Ishikawa (cell line): Measurements from ENCODE around the gene FAM120B.

Experiments used
- CEBPB ChIP-seq: IDR thresholded peaks from 2 replicates; pipeline ENCODE4 v1.6.1; 2012
- CREB1 ChIP-seq: IDR thresholded peaks from 2 replicates; pipeline ENCODE4 v1.6.1; 2012; ENCODE audit warnings: low read depth
- EGR1 ChIP-seq: IDR thresholded peaks from 2 replicates; pipeline ENCODE4 v1.6.1; 2012
- EP300 ChIP-seq: IDR thresholded peaks from 2 replicates; pipeline ENCODE4 v1.6.1; 2012; ENCODE audit warnings: borderline replicate concordance
- FOXM1 ChIP-seq: IDR thresholded peaks from 2 replicates; pipeline ENCODE4 v1.6.1; 2012; ENCODE audit warnings: low read depth, borderline replicate concordance
- MAX ChIP-seq: IDR thresholded peaks from 2 replicates; pipeline ENCODE4 v1.6.1; 2012
- RAD21 ChIP-seq: IDR thresholded peaks from 2 replicates; pipeline ENCODE4 v1.6.1; 2012; ENCODE audit warnings: low read depth
- REST ChIP-seq: IDR thresholded peaks from 2 replicates; pipeline ENCODE4 v1.6.1; 2012; ENCODE audit warnings: low read depth, mild to moderate bottlenecking
- TAF1 ChIP-seq: IDR thresholded peaks from 2 replicates; pipeline ENCODE4 v1.6.1; 2012; ENCODE audit warnings: low read depth, mild to moderate bottlenecking
- TCF12 ChIP-seq: IDR thresholded peaks from 2 replicates; pipeline ENCODE4 v1.6.1; 2012; ENCODE audit warnings: low read depth
- TEAD4 ChIP-seq: IDR thresholded peaks from 2 replicates; pipeline ENCODE4 v1.6.1; 2012
- USF1 ChIP-seq: IDR thresholded peaks from 2 replicates; pipeline ENCODE4 v1.6.1; 2012
- YY1 ChIP-seq: IDR thresholded peaks from 2 replicates; pipeline ENCODE4 v1.6.1; 2012; ENCODE audit warnings: low read depth
- ZBTB7A ChIP-seq: IDR thresholded peaks from 2 replicates; pipeline ENCODE4 v1.6.1; 2012; ENCODE audit warnings: low read depth

The FAM120B gene

GRCh38 chr6:170298688-170299087, 7.9 kb upstream of the FAM120B start:
- TF ChIP-seq RAD21 (no peak), EP300 (no peak), REST (no peak), CREB1 (no peak)

GRCh38 chr6:170301184-170301583, 5.4 kb upstream of the FAM120B start:
- TF ChIP-seq RAD21: no peak
- no peak for TF ChIP-seq EGR1
- TF ChIP-seq TCF12: no peak
- TF ChIP-seq YY1: no peak
- no peak for TF ChIP-seq ZBTB7A
- no peak for TF ChIP-seq TAF1
- TF ChIP-seq REST: no peak
- no peak for TF ChIP-seq MAX
- no peak for TF ChIP-seq FOXM1

GRCh38 chr6:170305805-170306323, 694 bp upstream of the FAM120B start:
- no peak for TF ChIP-seq REST
- peak; percentile 48; the same call in 1 of the 2 replicates for TF ChIP-seq ZBTB7A

- TF ChIP-seq MAX (no peak), CEBPB (no peak), RAD21 (no peak), REST (no peak), EGR1 (no peak), ZBTB7A (no peak), TAF1 (no peak), TCF12 (no peak)
Observed at GRCh38 chr6:170307080-170307545, 555 bp downstream of the FAM120B start.

GRCh38 chr6:170308761-170309160, 2.2 kb downstream of the FAM120B start:
- TF ChIP-seq TEAD4 (no peak), USF1 (no peak), TCF12 (no peak), CREB1 (no peak), FOXM1 (no peak), EGR1 (no peak), RAD21 (no peak), YY1 (no peak)
